ENCODE data around the gene LAMB3. TPM values are rescaled to one million over a fixed set of nuclear protein-coding genes. Genes with fewer than 3 reads are reported as not detected.

Gene LAMB3
- total RNA-seq, 1 donor from 2014 or later = not detected

- H3F3A ChIP-seq (ENCODE audit: low read depth) = no peaks in the 10 kb centered on the region
- DNase-seq (ENCODE audit: low spot score) = peak; percentile 39
- no peak overlapping the region for H3K27ac ChIP-seq
- H3K79me2 ChIP-seq (ENCODE audit: low read depth) = no peaks in the 10 kb centered on the region
- H3K4me3 ChIP-seq = no peak overlapping the region
- Mint-ChIP-seq H3K27ac (no peak overlapping the region), H3K36me3 (no peaks in the 10 kb centered on the region), H3K9me3 (no peaks in the 10 kb centered on the region), H3K27me3 (ENCODE audit: insufficient read depth, low read depth) (peaks cover 3% of the 10 kb centered on the region), H3K4me3 (no peak overlapping the region), H3K4me1 (peaks cover 3% of the 10 kb centered on the region)
- H3K4me1 ChIP-seq = peaks cover 6% of the 10 kb centered on the region
- TF ChIP-seq EZH2 (IDR thresholded peaks at IDR 0.05) (no peak), EZH2phosphoT487 (IDR thresholded peaks at IDR 0.05) (no peak)
- TF ChIP-seq, protein P1, sequence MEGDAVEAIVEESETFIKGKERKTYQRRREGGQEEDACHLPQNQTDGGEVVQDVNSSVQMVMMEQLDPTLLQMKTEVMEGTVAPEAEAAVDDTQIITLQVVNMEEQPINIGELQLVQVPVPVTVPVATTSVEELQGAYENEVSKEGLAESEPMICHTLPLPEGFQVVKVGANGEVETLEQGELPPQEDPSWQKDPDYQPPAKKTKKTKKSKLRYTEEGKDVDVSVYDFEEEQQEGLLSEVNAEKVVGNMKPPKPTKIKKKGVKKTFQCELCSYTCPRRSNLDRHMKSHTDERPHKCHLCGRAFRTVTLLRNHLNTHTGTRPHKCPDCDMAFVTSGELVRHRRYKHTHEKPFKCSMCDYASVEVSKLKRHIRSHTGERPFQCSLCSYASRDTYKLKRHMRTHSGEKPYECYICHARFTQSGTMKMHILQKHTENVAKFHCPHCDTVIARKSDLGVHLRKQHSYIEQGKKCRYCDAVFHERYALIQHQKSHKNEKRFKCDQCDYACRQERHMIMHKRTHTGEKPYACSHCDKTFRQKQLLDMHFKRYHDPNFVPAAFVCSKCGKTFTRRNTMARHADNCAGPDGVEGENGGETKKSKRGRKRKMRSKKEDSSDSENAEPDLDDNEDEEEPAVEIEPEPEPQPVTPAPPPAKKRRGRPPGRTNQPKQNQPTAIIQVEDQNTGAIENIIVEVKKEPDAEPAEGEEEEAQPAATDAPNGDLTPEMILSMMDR (IDR thresholded peaks at IDR 0.05) = no peak
- H3K9me3 ChIP-seq (ENCODE audit: low read depth) = no peaks in the 10 kb centered on the region
- H3K27me3 ChIP-seq = peaks cover 28% of the 10 kb centered on the region
- H3K9ac ChIP-seq = no peak overlapping the region
- peak overlapping the region; percentile 16 for H3K4me2 ChIP-seq
- no peak overlapping the region for H2AFZ ChIP-seq (replicated peaks)
- no peaks in the 10 kb centered on the region for H4K20me1 ChIP-seq (ENCODE audit: low read depth)
- no peaks in the 10 kb centered on the region for H3K36me3 ChIP-seq
Observed at GRCh38 chr1:209685821-209686220, 33.6 kb upstream of the LAMB3 start.

DNA sequence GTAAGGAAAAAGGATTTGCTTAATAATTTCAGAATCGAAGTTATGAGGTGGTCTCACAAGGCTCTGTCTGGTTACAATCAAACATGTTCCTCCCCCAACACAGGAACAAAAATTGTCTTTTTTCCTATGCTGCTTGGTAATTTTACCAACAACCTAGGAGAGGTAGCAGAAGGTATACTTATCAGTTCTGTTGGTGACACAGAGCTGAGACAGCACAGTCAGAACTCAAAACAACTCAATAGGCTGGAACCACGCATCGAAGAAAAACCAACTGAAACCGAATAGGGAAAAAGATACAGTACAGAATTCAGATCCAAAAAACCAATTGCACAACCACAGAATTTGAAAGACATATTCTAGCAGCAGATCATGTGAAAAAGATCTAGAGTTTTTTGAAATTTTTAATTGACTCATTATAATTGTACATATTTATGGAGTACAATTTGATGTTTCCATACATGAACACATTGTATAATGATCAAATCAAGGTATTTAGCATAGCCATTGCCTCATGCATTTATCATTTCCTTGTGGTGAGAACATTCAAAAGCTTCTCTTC is 26.8 kb upstream of the LAMB3 start:
- Mint-ChIP-seq H3K27ac (no peak overlapping the region), H3K4me3 (no peak overlapping the region), H3K9me3 (no peaks in the 10 kb centered on the region), H3K4me1 (peaks cover 8% of the 10 kb centered on the region), H3K27me3 (ENCODE audit: insufficient read depth, low read depth) (peaks cover 22% of the 10 kb centered on the region), H3K36me3 (no peaks in the 10 kb centered on the region)
- no peak overlapping the region for H3K4me3 ChIP-seq
- H3K79me2 ChIP-seq (ENCODE audit: low read depth) = no peaks in the 10 kb centered on the region
- H3K9ac ChIP-seq = no peak overlapping the region
- H3K4me2 ChIP-seq = no peak overlapping the region
- peaks cover 96% of the 10 kb centered on the region for H3K27me3 ChIP-seq
- no peak for DNase-seq (ENCODE audit: low spot score)
- H3K4me1 ChIP-seq = no peaks in the 10 kb centered on the region
- no peaks in the 10 kb centered on the region for H3F3A ChIP-seq (ENCODE audit: low read depth)
- TF ChIP-seq EZH2 (IDR thresholded peaks at IDR 0.05) = no peak
- TF ChIP-seq EZH2phosphoT487 (IDR thresholded peaks at IDR 0.05) = no peak
- TF ChIP-seq, protein P1 (IDR thresholded peaks at IDR 0.05) = no peak
- no peaks in the 10 kb centered on the region for H4K20me1 ChIP-seq (ENCODE audit: low read depth)
- H3K36me3 ChIP-seq = no peaks in the 10 kb centered on the region
- H3K9me3 ChIP-seq (ENCODE audit: low read depth) = no peaks in the 10 kb centered on the region
- no peak overlapping the region for H3K27ac ChIP-seq
- no peak overlapping the region for H2AFZ ChIP-seq (replicated peaks)

DNA sequence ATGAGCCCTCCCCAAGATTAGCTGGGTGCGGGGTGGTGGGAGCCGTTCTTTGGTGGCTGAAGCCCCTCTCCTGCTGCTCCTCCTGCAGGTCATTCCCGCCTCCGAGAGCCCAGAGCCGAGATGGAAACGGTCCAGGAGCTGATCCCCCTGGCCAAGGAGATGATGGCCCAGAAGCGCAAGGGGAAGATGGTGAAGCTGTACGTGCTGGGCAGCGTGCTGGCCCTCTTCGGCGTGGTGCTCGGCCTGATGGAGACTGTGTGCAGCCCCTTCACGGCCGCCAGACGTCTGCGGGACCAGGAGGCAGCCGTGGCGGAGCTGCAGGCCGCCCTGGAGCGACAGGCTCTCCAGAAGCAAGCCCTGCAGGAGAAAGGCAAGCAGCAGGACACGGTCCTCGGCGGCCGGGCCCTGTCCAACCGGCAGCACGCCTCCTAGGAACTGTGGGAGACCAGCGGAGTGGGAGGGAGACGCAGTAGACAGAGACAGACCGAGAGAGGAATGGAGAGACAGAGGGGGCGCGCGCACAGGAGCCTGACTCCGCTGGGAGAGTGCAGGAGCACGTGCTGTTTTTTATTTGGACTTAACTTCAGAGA is 23.4 kb upstream of the LAMB3 start:
- Histone ChIP-seq H3K9ac (no peak overlapping the region), H2AFZ (replicated peaks) (peak overlapping the region; percentile 56), H3K4me1 (no peaks in the 10 kb centered on the region), H3K4me3 (peak overlapping the region; percentile 52), H3K27ac (no peak overlapping the region), H3K4me2 (peak overlapping the region; percentile 86), H3K36me3 (no peaks in the 10 kb centered on the region), H3K79me2 (ENCODE audit: low read depth) (no peaks in the 10 kb centered on the region), H4K20me1 (ENCODE audit: low read depth) (no peaks in the 10 kb centered on the region), H3F3A (ENCODE audit: low read depth) (no peaks in the 10 kb centered on the region), H3K9me3 (ENCODE audit: low read depth) (no peaks in the 10 kb centered on the region), H3K27me3 (peaks cover 86% of the 10 kb centered on the region)
- H3K27me3 Mint-ChIP-seq (ENCODE audit: insufficient read depth, low read depth) = peaks cover 28% of the 10 kb centered on the region
- DNase-seq (ENCODE audit: low spot score) = peak; percentile 51
- H3K4me3 Mint-ChIP-seq = peak overlapping the region; percentile 87
- no peaks in the 10 kb centered on the region for H3K9me3 Mint-ChIP-seq
- TF ChIP-seq EZH2 (IDR thresholded peaks at IDR 0.05) (peak; percentile 67), EZH2phosphoT487 (IDR thresholded peaks at IDR 0.05) (peak; percentile 20)
- TF ChIP-seq, protein P1 (IDR thresholded peaks at IDR 0.05) = no peak
- H3K27ac Mint-ChIP-seq = no peak overlapping the region
- no peaks in the 10 kb centered on the region for H3K36me3 Mint-ChIP-seq
- peaks cover 8% of the 10 kb centered on the region for H3K4me1 Mint-ChIP-seq
